NCI-H1417 treated with DMSO at 0.1 percent for 48 hours (cell line): ENCODE measurements around the gene AP1G2.

Experiments
- DNase-seq: peaks from one replicate; lab custom pipeline; 2025; lab: John Stamatoyannopoulos, UW

Gene AP1G2

DNA sequence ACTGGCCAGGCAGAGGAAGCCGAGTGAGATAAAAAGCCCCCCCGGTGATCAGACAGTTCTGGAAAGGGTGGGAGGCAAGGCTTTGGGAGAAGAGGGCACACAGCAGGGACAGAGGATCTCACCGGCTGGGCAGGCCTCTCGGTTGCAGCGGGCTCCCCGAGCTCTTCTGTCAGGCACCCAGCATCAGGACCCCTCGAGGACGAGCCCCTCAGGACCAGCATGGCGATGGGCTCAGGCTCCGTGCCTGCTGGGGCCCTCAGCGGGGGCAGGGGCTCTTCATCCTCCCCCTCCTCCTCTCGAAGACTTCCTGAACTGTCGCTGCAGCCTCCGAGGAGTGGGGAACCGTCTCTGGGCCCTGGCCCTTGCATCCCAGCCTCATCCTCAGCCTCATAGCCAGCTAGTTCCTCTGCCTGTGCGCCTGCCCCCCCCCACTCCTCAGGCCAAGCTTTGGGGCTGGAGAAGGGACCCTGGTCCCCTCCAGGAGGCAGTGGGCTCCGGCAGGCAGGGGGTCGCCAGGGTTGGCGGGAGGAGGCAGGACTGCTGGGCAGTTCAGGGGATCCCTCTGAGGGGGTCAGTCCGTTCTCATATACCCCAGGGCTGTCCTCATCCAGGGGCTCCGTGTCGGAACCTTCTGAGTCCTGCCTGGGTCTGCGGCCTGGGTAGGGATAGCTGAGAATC lies 3.4 kb upstream of the AP1G2 start:
- no peak for DNase-seq

DNA sequence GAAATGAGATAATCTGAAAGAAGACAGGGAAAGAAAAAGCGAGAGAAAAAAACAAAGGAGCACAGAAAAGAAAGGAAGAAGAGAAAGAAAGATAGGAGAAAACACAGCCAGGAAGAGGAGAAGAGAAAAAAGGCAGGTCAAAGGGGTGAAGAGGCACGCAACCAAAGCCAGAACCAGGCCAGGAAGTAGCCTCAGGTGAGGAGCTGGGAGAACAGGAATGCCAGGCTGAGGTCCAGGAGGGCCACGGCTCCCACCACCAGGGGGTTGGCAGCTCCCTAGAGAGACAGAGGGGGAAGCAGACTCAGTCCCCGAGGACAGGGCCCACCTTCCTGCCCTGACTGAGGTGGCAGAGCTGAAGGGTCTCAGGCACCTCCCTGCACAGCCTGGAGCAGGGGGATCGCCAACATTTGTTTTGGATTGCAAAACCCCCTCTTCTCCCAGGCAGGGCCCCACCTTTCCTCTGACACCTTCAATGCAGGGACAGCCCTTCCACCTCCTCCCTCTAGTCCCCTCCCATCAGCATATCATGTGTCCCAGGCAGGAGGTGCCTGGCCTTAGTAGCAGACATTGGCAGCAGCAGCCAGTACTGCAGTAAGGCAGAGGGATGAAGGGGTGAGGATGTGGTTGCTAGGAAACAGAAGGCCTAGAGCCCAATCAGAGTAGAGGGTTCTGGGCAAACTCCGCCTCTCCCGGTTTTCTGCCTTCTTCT lies 2.0 kb upstream of the AP1G2 start:
- no peak for DNase-seq

DNA sequence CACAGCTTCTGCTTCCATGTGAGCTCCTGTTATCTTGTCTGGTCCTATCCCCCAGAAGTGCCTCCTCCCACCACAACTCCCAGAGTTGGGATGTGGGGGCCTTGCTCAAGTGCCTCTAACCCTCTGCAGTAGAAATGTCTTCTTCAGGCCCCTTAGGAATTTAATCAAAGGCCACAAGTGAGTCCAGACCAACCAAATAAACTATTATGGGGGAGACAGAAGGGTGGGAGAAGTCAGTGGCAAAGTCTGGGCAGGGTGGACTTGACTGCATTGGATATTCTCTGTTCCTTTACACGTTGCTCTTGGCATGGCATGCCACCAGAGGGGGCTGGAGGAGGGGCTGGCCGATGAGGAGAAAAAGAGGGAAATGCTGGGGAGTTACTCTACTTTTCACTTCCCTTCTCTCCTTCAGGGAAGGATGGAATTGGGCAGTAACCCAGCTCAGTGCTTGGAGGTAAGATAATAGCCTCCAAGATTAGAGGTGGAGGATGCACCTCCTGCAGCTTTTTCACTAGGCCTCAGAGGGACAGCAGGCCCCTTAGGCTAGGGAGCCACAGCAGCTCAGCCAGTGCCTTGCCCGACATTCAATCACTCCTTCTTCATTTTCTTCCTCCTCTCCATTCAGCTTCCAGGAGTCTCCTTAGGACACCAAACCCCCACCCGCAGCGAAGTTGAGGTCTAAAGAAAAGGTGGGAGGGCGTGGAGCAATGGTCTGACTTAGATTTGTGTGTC lies 1.2 kb upstream of the AP1G2 start:
- DNase-seq: no peak

DNA sequence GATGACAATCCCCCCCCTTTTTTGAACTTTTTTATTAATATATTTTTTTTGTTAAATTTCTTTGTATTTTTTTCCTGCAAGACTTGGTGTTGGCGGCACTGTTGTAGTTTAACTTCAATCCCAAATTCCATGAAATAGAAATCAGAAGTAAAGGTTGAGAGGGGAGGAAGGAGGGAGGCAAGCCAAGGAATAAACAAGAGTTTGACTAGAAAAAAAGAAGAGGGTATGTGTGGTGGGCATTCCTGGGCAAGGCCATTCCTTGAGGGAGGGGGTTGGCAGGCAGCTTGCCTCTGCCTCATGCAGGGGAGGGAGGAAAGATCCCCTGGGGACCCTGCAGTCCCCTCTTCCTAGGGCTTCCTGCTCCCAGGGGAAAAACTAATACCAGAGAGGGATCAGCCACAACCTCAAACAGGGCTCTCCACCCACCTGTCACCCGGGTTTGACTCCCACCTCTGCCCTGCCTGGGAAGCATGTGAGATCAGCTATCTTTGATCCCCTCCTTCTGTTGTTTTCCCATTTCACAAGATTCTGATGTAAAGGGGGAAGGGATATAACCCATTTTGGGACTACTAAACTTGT lies 519 bp upstream of the AP1G2 start:
- no peak for DNase-seq

DNA sequence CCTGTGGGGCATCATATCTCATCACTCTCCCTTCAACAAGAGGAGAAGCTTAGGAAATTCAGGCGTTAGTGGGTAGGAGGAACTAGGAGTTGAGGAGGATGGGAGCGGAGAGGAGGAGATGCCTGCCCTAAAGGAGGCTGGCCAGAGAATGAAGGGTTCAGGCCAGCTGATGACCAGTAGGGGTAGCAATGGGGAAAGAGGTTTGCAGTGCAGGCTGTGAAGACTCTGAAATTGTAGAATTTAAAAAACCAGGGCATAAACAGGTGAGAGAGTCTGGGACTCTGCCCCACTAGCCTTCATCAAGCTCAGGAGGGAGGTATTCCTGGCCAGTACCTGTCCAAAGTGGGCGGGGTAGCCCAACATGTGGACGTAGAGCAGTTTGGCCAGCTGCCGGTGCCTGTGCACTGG lies 809 bp downstream of the AP1G2 start:
- DNase-seq: no peak

DNA sequence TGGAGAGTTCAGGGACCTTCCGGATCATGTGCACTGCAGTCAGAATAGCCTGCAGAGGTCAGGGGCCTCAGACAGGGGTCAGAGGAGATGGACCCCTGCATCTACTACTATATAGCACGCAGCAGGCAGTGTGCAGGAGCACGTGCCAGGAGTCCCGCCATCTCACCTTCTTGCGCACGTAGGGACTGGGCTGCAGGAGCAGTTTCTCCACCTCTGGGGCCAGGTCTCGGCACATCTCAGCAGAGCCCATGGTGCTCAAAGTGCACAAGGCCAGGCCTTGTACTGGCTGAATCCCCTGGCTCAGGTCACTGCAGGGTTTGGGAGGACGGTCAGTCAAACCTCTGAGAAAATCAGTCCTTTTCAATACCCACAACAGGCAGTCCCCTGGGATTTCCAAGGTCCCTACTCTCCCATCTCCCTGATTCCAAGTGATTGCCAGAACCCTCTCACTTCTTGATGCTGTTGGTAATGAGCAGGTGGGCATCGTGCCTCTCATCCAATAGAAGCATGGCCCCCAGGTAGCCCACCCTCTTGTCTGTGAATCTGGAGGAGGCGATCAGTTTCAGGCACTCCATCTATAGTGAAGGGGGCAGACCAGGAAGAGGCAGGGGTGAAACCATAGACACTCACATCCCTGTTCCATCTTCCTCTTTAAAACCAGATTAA lies 1.3 kb downstream of the AP1G2 start:
- DNase-seq: no peak

DNA sequence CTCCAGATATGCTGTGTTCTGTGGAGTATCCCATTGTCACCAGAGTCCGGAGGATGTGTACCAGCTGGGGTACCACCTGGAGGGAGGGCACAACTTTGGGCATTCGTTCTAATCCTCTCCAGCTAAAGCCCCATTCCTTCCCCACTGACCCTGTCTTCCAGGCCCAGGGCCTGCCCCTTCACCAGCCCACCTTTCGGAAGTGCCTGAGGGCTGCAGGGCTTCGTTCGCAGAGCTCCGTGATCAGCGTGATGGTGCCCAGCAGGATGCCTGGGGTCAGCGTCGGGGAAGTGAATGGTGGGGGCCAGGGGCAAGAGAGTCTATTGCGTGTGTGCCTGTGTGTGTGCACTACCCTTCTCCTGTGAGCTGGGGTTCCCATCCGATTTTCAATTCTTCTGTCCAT lies 2.0 kb downstream of the AP1G2 start:
- no peak for DNase-seq

DNA sequence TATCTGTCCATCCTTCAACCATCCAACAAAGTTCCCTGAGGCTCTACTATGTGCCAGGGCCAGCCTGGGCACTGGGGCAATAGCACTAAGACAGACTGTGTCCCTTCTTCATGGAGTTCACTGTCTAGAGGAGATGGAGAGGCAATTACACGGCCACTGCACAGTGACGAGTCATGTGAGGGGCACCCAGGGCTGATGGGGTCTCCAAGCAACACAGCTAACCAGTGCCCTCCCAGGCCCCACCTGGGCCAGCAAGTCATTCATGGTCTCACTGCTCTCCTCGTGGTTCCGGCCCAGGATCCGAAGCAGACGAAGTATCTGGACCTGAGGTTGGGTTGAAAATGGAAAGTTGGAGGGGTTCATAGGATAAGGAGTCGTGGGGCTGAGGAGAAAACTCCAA lies 2.7 kb downstream of the AP1G2 start:
- no peak for DNase-seq

DNA sequence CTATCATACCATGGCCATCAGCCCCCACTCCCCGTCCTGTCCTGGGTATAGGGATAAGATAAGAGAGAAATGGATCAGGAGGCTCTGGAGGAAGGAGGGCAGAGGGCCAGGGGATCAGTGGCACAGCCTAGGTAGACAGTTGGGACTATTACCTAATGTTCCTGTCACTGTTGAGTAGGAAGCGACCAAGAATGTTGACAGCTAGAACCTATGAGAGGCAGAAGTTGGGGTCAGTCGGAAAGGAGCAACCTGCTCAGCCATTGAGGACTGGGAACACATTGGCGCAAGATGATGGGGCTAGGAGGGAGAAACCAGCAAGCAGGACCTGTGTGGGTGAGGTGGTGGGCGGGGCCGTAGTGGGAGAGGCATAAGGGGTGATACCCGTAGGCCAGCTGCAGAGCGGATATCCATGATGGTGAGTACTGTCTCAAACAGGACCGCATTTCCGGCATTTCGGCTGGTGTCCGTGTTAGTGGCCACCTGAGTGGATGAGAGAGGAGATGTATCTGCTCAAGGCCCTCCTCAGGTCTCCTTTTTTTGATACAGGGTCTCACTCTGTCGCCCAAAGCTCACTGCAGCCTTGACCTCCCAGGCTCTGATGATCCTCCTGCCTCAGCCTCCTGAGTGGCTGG lies 3.3 kb downstream of the AP1G2 start:
- DNase-seq: no peak

DNA sequence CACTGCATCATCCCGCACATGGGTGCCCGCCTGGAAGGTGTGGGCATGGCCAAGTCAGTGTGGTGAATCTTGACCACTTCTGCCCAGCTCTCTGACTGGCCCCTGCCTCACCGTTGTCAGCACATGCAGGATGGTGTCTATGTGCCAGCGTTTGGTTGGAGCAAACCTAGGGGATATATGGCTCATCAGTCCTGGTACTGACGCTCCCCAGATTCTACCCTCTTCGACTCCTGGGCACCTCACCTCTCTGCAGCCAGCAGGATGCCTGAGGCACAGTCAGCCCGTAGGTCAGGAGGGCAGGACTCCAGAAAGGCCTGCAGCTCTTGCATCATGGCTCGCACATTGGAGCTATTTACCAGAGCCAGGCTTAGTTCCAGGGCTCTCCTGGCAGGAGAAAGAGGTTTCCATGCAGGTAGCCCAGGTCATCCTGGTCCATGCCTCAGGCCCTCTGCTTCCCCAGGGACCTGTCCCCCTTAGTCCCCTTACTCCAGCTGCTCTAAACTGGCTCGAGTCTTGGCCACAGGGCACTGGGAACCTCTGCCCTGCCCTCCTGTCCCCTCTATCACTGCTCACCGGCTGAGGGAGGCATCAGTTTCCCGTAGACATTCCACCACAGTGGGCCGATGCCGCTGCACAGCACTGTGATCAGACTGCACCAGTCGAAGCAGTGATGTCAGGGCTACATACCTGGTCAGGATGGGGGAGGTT lies 4.0 kb downstream of the AP1G2 start:
- no peak for DNase-seq

DNA sequence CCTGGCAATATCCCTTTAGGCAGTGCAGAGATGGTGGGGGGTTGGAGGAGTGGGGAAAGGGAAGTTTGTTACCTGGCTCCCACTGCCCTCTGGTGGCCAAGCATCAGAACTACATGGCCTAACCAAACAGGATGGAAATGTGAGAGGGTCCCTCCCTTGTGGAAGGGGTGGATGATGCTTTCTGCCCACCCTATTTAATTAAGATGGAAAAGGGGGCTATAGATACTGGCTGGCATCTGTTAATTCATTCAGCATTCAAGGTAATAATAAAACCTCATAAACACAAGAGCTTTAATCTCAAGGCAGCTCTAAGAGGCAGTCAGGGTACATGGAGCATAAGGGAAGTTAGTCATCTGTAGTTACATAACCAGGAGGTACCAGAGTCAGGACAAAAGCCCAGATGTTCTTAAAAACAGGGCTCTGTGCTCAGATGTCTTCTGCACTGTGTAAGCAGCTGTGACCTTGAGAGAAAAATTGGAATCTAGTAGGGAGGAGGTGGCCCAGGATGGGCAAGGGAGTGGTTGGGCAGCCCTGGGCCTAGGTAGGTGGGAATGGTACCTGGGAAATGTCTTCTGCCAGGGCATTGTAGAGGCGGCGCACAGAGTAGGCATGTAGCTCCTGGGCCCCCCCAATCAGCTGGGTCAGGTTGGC lies 4.6 kb downstream of the AP1G2 start:
- no peak for DNase-seq

DNA sequence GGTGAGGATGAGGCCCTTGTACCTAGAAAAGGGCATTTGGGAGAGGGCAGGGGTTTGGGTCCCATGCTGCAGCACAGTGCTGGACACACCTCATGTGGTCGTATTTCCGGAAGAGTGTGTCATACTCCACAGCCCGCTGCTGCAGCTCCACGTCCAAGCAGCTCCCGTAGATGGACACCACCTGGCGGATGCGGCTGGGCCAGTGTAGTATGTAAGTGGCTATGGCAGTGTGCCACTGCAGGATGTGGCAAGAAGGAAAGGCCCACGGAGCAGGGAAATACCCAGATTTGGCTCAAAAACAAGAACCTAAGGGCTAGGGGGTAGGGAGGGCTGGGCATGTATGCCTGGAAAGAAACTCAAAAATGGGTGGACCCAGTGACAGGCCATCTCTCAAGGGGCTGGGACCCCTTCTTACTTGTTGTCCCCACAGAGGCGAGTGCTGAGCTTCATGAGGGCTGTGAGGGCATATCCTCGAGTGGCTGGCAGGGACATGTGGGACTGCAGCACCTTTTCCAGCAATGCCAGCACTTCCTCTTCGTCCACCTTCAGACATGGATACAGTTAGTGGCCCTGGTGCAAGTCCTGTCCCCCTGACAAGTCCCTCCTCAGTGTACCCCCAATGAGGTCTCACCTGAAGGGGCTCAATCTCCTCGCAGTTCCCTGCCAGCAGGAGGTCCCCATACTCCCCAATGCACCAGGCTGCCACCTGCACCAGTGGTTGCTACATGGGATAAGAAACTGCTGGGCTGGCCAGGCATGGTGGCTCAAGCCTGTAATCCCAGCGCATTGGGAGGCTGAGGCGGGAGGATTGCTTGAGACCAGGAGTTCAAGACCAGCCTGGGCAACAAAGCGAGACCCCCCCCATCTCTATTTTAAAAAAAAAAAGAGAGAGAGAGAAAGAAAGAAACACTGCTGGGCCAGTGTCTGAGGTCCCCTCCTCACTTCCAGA lies 5.4 kb downstream of the AP1G2 start:
- no peak for DNase-seq

DNA sequence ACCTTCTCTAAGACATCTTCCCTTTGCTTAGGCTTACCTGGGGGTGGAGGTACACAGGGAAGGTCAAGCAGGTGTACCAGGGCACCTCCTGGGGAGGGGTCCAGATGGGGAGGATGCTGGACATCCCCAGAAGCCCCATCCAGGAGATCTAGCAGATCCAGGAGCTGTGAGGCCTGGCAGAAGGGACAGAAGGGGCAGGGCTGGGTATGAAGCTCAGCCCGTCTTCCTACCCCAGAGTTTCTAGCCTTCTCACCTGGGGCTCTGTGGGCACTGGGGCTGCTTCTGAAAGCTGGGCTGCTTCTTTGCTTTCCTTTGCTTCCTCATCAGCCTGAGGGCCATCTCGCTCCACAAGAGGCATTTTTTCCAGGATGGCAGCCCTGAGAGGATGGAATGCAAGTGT lies 6.3 kb downstream of the AP1G2 start:
- no peak for DNase-seq

DNA sequence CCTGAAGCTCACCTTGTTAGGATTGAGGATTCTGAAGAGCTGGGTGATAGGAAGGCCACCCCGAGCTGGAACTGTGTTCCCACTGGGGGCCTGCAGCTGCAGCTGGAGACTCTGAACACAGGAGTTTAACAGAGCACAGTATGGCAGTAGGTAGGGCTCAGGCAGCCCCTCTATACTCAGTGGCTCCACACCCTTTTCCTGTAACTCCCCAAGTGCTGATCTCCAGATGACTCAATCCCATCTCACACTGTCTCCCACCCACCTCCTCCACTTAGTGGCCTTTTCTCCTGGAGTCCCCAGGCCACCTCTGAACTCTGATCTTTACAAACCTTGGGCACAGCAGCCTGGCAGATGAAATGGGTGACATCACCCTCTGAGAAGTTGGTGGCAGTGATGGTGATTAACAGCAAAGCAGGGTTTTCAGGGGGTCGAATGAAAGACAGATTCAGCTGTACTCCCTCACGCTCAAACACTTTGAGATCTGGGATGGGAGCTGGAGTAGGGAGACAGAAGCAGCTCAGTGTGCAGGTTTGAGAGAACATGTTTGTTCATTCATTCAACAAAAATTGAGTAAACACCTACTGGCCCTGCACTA lies 7.6 kb downstream of the AP1G2 start:
- no peak for DNase-seq

DNA sequence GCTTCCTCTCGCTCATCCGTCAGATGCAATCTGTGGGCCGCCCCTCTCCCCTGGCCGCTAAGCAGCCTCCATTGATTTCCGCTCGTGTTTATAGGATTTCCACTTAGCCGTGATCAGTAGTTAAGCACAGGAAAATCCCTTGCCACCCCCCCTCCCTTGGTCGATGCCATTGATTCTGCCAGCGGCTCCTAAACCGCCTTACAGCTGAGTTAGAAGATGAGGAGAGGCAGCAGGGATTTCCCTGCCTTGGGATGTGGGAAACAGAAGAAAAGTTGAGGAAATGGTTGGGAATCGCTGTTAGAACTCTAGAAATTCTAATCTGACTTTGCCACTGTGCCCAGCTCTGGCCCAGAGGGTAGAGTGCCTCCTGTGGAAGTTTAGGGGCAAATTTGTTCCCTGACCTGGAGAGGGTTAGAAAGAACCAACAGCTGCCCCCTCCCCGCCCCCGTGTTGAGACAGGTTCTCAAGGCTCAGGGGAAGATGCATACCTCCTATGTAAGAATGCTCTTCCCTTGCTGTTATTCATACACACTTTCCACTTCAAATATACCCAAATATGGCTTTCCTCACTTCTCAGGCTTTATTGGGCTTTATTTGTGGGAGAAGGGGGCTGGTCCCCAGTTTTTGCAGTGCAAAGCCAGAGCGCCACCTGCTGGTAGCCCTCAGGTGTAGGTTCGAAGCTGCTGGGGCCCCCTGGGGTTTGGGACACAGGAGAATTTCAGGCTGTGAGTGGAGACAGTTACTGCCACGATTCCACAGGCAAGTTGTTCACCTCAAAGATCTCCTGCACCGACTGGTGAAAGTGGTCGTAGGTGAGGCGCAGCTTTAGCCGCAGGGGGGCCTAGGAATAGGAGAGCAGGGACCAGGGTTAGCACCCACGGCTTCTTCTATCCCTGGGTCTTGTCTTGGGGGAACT lies 8.3 kb downstream of the AP1G2 start:
- no peak for DNase-seq

DNA sequence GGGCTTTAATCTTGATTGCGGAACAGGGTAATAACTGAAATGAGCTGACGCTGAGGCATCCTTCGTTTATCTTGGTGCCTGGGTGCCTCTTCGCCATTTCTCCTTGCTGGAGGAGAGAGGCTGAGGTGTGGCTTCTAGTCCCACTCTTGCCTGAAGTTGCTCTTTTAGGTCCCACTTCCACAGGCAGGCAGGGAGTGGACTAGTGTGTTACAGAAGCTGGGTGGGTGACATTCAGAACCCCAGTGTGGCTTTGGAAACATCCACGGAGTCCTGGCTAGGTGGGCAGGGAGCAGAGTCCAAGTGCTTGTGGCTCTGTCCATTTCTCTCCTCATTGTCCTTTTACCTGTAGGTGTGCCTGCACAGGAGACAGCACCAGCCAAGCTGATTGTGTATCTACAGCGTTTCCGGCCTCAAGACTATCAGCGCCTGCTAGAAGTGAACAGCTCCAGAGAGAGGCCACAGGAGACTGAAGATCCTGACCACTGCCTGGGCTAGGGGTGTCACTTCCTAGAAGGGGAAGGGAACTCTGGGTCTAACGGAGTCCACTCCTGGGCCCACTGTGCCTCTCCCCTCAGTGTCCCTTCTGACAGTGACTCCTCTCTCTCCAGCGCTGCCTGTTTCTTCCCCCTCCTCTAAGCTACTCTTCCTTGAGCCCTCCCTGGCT lies 9.1 kb downstream of the AP1G2 start:
- DNase-seq: no peak

DNA sequence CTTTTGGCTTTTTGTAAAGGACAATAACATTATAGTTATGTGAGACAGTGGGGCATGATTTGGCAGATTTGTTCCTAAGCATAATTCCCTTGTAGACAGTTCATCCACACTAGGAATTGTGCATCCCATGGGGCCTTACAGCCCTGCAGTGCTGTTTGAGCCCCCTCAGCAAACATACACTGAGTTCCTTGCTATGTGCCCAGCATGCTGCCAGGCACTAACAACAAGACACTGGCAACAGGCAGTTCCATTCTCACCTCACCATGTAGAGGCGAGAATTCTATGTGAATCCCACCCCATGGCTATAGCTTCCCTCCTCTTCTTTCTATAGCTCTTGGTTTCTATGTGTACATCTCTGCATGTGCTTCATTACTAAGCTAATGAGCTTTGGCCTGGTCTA lies 9.6 kb downstream of the AP1G2 start:
- DNase-seq: no peak

DNA sequence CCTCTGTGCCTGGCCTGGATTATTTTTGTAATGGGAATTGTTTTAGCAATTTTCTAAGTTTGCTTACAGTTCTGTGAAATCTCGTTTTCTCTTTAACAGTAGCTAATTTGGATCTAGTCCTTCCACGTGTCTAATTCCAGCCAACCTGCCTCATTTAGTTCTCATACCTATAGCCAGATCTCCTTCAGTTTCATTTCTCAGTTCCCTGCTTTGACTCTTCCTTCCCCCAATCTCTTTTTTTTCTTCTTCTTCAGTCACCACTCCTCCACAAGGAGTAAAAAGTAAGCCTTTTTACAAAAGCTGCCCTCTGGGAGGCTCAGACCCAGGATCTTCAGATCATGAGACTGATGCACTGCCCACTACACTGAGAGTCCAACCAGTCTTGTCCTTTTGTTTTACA lies 10.1 kb downstream of the AP1G2 start:
- no peak for DNase-seq
